ENCODE results near the gene NDE1.
"Not testable (repeated sequence)": the region's sequence is repeated elsewhere in the genome, so short reads cannot be mapped to it uniquely, and the experiment has no call there.

Gene NDE1

GRCh38 chr16:15606518-15607220, 43.4 kb upstream of the NDE1 start:
- ChIA-PET CTCF (interaction anchor here (0.6 to 0.8 kb wide), 2 partner anchors 36 to 91 kb away, joined by 4 to 6 read pairs; partner anchors contain the start of gene MARF1), POLR2A (ENCODE audit: low non-redundant PET) (no interaction called here)
- no peak overlapping the region for H3K27ac ChIP-seq
- no peak for TF ChIP-seq CTCF (conservative IDR thresholded peaks at IDR 0.05; ENCODE audit: low read depth)
- no peak for DNase-seq (ENCODE audit: low spot score)

- H3K27ac ChIP-seq; POLR2A ChIA-PET (ENCODE audit: low non-redundant PET): not testable (repeated sequence)
These were observed 42.8 kb upstream of the NDE1 start for GRCh38 chr16:15607221-15607699.

GRCh38 chr16:15607700-15608396, 42.2 kb upstream of the NDE1 start:
- ChIA-PET POLR2A (ENCODE audit: low non-redundant PET) (no interaction called here), CTCF (interaction anchor here (0.6 kb wide), 1 partner anchor 92 kb away, joined by 4 read pairs; no protein-coding TSS in a partner anchor)
- no peak for TF ChIP-seq CTCF (conservative IDR thresholded peaks at IDR 0.05; ENCODE audit: low read depth)
- H3K27ac ChIP-seq = no peak overlapping the region
- peak; percentile 12 for DNase-seq (ENCODE audit: low spot score)

More at GRCh38 chr16:15607221-15607699, 42.8 kb upstream of the NDE1 start:
- not testable (repeated sequence) for DNase-seq (ENCODE audit: low spot score)
- CTCF ChIA-PET = interaction anchor here (0.6 to 0.8 kb wide), 2 partner anchors 36 to 92 kb away, joined by 4 to 6 read pairs; partner anchors contain the start of gene MARF1

GRCh38 chr16:15608398-15609285, 41.4 kb upstream of the NDE1 start:
- POLR2A ChIA-PET (ENCODE audit: low non-redundant PET) = no interaction called here
- CTCF ChIA-PET = no interaction called here
- DNase-seq (ENCODE audit: low spot score) = no peak
- H3K27ac ChIP-seq = no peak overlapping the region
- TF ChIP-seq CTCF (conservative IDR thresholded peaks at IDR 0.05; ENCODE audit: low read depth) = no peak

- no peak for DNase-seq (ENCODE audit: low spot score)
- ChIA-PET CTCF (no interaction called here), POLR2A (ENCODE audit: low non-redundant PET) (no interaction called here)
- TF ChIP-seq CTCF (conservative IDR thresholded peaks at IDR 0.05; ENCODE audit: low read depth) = no peak
- H3K27ac ChIP-seq = no peak overlapping the region
These were observed 40.8 kb upstream of the NDE1 start for GRCh38 chr16:15609286-15609649.

- CTCF ChIA-PET = no interaction called here
- POLR2A ChIA-PET (ENCODE audit: low non-redundant PET) = no interaction called here
- no peak for DNase-seq (ENCODE audit: low spot score)
These were observed 39.6 kb upstream of the NDE1 start for GRCh38 chr16:15610369-15610871.

More at GRCh38 chr16:15610369-15610871, 39.6 kb upstream of the NDE1 start:
- H3K27ac ChIP-seq = no peak overlapping the region
- TF ChIP-seq CTCF (conservative IDR thresholded peaks at IDR 0.05; ENCODE audit: low read depth) = no peak

Data from RWPE1 (cell line).